Effector CD4-positive, alpha-beta T cell (primary cell): ENCODE data around the gene TPX2.
"Not testable (repeated sequence)": the region's sequence is repeated elsewhere in the genome, so short reads cannot be mapped to it uniquely, and the experiment has no call there.

Experiments used
- DNase-seq: peaks from one replicate; pipeline ENCODE4 v3.0.0-alpha.2; 2020

Gene TPX2

GRCh38 chr20:31815408-31816188, 76.5 kb downstream of the TPX2 start:
- DNase-seq, result no peak

DNA sequence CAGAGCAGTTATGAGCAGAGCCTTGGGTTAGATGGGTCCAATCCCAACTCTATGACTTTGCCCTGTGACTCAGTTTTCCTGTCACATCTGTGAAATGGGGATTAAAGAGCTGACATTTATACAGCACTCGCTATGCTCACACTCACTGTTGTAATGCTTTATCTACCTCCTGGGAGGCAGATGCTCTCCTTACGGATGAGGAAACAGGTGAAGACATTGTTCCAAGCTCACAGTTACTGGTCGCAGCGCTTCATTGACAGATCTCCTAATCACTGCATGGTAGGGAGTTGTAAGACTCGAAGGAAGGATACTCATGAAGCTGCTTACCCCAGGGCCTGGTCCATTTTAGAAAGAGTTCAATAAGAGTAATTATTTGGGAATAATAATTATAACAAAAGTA, 77.1 kb downstream of the TPX2 start:
- DNase-seq, result no peak

GRCh38 chr20:31817461-31817860, 78.4 kb downstream of the TPX2 start:
- DNase-seq, result no peak

GRCh38 chr20:31818376-31818908, 79.4 kb downstream of the TPX2 start:
- no peak for DNase-seq

DNA sequence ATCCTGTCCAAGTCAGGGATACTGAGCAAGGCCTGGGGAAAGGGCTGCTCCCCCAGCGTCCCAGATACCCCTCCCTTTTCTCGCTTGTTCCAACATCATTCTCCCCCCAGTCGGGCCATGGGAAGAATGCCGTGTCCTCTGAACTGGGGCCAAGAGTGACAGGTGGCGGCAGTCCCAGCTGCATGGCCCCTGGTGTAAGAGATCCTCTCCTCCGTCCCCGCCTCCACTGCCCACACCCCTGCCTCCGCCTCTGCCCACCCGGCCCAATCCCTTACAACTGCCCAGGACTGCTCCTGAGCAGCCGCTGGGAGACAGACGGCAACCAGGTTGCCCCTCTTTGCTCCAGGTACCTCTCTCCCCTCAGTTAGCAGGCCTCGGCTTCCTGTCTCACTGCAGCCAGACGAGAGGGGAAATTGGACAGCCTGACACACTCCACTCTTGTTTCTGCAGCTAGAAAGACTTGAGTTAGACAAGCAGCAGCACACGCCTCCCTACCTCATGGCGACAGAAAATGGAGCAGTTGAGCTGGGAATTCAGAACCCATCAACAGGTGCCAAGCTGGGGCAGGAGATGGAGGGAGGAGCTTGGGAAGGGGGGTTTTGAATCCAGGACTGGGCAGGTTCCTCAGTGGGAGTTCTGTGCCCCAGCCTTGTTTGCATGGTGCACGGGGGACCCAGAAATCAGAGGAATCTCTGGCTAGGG, 80.1 kb downstream of the TPX2 start, which contains the start of gene MYLK2:
Gene MYLK2 (plus strand): TSS at position 274 of the 702 bp plus-strand sequence. CDS start 225 bp downstream, at position 499.
- no peak for DNase-seq

DNA sequence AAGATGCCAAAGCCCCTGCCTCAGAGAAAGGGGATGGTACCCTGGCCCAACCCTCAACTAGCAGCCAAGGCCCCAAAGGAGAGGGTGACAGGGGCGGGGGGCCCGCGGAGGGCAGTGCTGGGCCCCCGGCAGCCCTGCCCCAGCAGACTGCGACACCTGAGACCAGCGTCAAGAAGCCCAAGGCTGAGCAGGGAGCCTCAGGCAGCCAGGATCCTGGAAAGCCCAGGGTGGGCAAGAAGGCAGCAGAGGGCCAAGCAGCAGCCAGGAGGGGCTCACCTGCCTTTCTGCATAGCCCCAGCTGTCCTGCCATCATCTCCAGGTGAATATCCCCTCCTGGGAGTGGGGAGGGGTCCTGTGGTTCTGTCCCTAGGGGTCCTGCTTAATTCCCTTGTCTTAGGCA, 81.1 kb downstream of the TPX2 start:
- DNase-seq, result no peak

DNA sequence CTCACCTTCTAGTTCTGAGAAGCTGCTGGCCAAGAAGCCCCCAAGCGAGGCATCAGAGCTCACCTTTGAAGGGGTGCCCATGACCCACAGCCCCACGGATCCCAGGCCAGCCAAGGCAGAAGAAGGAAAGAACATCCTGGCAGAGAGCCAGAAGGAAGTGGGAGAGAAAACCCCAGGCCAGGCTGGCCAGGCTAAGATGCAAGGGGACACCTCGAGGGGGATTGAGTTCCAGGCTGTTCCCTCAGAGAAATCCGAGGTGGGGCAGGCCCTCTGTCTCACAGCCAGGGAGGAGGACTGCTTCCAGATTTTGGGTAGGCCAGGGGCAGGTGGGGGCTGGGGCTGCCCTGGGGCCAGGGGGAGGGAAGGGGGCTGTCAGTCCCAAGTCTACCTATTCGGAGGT, 82.3 kb downstream of the TPX2 start:
- no peak for DNase-seq

GRCh38 chr20:31822421-31823330, 83.6 kb downstream of the TPX2 start:
- peak; percentile 71 for DNase-seq

- no peak for DNase-seq
Observed at GRCh38 chr20:31823360-31824124, 84.5 kb downstream of the TPX2 start.

GRCh38 chr20:31824125-31824485, 85.0 kb downstream of the TPX2 start:
- no peak for DNase-seq

DNA sequence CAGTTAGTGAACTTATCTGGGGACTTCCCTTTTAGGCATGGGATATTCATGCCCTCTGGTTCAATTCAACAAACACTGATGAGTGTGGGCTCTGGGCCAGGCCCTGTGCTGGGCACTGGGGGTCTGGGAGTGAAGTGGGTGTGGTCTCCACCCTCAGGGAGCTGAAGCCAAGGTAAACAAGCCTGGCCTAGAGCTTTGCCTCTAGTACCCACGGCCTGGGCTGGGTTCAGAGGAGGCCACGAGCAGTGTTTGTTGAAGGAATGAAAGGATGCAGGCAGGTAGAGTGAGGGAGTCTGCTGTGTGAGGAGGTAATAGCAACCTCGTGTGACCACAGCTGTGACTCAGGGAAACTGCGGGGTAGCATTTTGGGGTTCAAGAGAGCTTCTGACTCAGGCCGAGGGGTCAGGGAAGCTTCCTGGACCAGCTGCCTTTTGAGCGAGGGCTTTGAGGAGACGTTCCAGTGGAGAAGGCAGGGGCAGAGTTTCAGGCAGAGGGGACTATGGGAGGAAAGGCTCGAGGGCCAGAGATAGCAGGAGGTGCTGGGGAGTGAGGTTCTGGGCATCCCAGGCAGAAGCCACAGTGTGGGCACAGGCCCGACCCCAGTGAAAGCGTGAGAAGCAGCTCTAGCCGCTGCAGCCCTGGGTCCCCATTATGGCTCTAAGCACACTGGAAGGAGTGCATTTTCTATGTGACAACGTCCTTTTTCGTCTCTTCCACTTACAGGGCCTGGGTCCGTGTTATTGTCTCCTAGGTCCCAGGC, 85.6 kb downstream of the TPX2 start:
- DNase-seq, result no peak

DNA sequence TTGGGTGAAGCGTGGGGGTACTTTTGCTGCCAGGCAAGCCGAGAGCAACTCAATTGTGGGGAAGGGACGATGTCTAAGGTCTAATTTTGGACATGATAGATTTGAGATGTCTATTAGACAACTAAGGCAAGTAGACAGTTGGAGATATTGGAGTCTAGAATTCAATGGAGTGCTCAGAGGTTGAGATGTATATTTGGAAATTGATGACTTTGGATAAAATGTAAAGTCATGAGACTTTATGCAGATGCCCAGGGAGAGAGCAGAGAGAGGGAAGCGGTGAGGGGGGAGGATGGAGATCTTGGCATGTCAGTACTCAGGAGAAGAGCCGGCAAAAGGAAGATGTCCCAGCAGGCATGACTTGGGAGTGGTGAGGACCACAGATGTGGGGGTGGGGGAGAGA, 87.0 kb downstream of the TPX2 start:
- no peak for DNase-seq

- DNase-seq, result no peak
Observed at GRCh38 chr20:31827059-31827458, 88.0 kb downstream of the TPX2 start.

DNA sequence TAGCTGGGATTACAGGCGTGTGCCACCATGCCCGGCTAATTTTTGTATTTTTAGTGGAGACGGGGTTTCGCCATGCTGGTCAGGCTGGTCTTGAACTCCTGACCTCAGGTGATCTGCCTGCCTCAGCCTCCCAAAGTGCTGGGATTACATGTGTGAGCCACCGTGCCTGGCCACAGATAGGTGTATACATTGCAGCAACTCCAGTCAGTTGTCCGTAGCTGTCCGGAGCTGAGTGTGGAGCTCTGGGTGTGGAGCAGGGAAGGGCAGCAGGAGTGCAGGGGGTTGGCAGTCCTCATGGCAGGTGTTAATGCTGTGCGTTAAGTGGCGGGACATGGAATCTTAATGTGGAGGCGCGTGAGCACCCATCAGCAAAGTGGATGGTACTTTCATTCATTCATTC, 88.9 kb downstream of the TPX2 start:
- not testable (repeated sequence) for DNase-seq

DNA sequence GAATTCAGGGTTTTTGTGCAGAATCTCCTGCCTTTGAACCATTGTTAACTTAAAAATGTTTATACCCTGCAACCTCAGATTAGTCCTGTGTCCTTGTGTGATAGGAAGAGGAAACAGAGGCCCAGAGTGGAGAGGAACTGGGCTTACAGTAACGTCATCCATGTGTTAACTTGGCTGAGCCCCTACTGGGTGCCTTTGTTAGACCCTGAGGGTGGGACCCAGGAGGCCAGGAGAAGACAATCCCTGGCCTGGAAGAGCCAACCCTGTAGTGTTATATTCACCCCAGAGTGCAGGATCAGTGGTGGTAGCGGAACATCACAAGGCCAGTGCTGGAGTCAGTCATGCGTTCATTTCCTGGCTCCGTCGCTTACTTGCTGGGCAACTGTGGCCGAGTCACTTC, 90.6 kb downstream of the TPX2 start:
- no peak for DNase-seq

GRCh38 chr20:31830406-31830981, 91.4 kb downstream of the TPX2 start:
- DNase-seq, result no peak

DNA sequence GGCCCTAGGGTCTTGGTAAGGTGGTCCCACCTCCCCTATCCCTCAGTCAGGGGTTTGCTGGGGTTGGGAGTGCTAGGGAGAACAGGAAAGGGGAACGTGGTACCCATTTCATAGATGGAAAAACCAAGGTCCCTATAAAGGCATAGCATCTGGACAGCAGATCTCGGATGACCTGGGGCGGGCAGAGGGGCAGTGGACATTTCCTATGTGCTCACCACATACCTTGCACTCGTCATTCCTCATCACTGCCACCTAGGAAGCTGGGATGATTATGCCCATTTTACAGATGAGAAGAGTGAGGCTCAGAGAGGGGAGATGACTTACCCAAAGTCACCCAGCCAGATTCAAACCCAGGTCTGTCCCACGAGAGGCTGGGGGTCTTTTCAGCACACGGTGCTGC, 92.1 kb downstream of the TPX2 start:
- DNase-seq, result no peak

GRCh38 chr20:31831771-31832306, 92.7 kb downstream of the TPX2 start:
- no peak for DNase-seq

- peak; percentile 41 for DNase-seq
Observed at GRCh38 chr20:31833130-31833930, 94.2 kb downstream of the TPX2 start.
